Fibroblast of peridontal ligament (primary cell): ENCODE measurements around the gene SLF1.

ENCODE experiments used
- DNase-seq: peaks from one replicate; pipeline ENCODE4 v3.0.0-alpha.2; 2010; ENCODE audit errors: extremely low read depth

The SLF1 gene

DNA sequence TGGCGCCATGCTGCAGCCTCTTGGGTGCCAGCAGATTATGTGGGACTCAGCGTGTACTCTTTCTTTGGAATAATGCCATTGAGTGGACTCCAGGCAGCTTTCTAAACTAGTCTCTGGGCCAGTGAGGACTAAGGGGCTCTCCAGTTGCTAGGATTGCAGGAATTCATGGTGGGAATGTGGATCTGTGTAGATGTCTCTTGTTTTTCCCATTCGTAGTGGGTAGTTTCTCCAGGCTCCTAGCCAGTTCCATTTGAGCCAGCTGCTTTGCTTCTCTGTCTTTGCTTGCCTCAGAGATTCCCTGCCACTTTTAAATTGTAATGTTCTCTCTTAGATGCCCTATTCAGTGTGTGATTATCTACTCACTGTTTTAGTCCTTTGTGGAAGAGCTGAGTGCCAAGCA is 42.6 kb downstream of the SLF1 start:
- no peak for DNase-seq

DNA sequence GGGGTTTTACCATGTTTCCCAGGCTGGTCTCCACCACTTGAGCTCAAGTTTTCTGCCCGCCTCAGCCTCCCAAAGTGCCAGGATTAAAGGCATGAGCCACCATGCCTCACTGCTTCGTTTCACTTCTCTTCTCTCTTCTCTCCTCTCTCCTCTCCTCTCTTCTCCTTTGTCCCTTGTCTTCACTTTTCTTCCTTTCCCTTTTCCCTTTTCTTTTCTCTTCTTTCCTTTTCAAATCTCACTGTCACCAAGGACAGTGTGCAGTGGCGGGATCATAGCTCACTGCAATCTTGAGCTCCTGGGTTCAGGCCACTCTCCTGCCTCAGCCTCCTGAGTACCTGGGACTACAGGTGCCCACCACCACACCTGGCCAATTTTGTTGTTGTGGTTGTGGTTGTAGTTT is 49.5 kb downstream of the SLF1 start:
- DNase-seq: no peak

DNA sequence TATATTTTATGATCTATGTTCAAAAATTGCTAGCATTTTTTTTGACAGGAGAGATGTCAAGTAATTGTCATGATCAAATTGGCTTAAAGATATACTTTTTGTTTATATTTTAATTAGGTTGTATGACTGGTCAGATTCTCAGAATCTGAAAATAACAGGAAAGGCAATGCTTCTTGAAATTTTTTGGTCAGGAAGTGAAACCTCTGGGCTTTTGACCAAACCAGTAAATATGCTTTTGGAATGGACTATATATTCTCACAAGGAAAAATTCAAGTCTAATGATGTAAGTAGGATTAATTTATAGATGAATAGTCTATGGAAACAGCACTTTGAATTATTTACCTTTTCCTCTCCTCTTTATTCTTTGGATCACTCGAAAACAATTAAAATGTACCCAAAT is 52.3 kb downstream of the SLF1 start:
- peak; percentile 77 for DNase-seq

DNA sequence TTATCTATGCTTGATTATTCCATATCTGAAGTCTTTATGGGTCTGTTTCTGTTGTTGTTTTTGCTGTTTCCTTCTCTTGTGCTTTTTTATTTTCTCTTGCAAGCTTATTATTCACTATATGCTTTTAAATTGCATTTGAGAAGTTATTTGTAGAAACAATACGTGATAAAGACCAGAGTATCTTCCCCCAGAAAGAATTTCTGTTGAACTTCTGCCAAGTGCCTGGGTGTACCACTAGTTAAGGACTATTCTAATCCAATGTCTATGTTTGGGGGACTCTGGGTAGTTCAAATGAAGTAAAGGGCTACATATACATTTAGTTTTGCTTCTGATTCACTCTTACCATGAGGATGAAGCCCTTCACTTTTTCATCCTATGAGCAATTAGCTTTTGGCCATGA is 54.3 kb downstream of the SLF1 start:
- no peak for DNase-seq

DNA sequence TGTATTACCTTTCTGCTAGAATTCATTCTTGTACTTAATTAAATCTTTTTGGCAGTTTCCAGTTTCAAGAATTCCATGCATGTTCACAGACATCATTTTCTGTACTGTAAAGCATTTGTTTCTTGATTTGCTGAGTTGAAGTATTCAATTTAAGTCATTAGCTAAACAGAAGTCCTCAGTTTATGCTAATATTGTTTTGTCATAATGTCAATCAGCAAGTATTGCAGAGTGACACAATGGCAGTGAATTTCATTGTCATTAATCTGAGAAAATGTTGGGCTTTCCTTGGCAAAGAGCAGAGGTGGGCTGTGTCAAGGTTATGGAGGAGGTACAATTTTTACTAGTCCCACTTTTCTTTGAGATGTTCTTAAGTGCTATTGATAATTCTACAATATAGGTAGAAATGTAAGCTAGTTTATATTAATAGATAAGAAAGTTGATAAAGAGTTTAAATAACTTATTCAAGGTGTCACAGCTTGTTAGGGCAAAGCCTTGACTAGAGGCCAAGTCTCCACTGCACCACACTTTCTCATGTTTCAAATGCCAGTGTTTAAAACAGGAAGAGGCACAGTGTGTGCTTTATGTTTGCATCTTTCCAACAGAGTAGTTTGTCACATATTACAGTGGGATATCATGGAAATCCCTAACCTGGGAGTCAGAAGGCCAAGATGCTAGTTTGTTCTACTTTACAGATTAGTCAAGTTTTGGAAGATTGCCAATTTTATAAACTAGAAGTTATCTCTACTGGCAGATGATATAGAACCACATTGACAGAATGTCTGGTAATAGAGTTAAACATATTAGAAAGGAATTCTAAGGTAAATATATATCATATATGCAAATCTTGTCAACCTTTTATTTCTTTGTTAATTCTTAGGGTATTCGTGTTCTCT is 56.3 kb downstream of the SLF1 start:
- DNase-seq: peak; percentile 17

DNA sequence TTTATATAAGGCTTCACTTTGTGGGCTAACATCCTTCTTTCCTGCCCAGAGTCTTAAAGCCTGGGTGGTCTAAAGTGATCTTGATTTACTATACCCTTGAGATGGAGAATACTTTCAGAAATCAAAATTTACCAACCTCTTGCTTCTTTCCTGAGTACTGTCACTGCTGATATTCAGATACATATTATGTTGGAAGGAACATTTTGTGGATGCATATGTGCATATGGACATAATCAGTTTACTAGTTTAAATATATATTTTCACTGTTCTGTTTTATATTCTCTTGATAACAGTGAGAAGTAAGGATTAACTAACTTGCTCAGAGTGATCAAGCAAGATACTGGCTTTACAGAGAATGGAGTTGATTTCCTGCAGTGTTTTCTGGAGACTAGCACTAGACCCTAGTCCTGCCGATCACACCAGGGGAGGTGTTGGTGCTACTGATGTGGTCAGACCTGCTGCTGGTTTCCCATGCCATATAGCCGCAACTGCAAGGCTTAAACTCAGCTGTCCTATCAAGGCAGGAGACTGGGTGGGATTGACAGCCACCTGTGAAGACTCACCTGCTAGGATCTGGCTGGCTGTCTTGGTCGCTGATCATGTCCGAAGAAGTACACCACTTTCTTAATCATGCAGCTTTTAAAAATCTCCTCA is 57.6 kb downstream of the SLF1 start:
- DNase-seq: no peak

DNA sequence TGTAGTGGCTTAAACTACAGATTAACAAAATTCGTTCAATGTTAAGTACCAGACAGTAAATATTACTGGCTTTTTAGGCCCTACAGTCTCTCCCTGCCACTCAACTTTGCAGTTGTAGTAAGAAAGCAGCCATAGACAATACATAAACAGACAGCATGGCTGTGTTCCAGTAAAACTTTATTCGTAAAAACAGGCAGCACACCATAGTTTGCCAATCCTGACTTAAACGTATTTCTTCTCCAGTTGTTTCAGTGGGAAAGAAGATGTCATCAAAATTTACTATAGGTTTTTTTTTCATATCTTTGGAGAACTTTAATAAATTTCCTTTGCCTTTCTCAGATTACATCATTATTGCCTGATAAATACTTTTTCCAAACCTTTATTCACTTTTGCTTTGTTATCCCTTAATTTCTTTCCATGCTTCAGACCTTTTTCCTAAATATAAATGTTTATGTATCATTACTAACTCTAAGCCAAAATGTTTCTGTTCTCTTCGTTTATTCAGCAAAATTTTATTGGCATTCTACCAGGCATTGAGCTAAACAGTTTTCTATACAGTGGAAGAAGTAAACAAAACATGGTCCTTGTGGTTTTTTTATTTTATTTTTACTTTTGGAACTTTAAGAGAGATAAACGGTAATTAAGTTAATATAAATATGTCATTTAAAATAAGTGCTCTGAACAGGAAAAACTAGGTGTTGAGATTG is 64.5 kb downstream of the SLF1 start:
- DNase-seq: no peak

DNA sequence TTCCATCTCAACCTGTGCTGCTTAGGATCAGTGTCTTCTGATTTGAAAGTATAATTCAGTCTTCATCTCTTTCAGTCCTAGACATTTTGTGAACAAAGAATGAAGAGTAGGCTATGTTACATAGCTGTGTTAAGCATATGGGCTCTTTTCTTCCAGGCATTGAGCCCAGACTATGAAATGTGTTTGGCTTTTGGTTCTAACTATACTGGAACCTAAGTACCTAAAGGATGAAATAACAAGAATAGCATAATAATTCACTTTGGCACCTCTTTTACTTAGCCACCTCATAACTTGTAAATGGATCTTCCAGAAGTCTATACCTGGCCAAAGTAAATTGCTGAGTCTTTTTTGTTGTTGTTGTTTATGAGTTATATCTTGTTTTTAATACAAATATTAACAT is 71.4 kb downstream of the SLF1 start:
- peak; percentile 8 for DNase-seq

DNA sequence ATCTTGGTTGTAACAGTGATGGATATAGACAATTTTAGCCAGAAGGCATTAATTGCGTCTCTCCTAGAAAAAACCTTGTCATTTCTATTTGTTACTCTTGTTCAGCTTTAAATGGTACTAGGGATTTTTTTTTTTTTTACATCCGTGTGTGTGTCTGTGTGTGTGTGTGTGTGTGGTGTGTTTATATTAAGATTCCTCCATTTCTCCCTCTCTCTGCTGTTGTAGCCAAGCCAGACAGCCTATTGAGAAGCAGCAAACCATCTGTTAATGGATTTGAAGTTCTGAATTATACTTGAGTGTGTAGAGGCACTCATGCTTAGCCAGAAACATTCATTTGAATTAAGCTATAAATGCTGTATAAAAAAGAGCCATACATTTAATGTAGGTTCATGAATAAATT is 72.3 kb downstream of the SLF1 start:
- DNase-seq: peak; percentile 45

DNA sequence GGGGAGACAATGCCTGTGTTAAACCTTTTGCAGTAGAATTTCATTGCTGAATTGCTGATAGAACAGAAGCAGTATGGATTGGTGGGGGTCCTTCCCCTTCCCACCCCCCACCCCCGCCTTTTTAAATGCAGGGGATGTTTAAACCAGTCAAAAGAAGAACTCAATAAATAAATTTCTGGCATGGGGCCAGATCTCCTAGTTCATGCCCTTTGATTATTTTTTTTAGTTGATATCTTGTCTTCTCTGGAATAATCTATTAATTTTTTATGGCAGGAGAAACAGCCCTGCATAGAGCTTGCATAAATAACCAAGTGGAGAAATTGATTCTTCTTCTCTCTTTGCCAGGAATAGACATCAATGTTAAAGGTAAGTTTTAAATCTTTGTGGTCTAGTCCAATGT is 72.8 kb downstream of the SLF1 start:
- DNase-seq: no peak

DNA sequence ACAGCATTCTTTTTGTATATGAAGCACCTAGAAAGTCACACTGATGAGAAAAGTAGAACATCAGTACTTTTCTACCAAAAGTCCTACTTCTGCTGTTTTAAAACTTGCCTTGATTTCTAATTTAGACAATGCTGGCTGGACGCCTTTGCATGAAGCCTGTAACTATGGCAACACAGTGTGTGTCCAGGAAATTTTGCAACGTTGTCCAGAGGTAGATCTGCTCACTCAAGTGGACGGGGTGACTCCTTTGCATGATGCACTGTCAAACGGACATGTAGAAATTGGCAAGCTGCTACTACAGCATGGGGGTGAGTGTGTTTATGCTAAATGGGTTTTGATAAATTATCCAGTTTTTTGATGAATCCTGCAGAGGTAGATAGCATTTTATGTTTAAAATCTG is 73.5 kb downstream of the SLF1 start:
- DNase-seq: peak; percentile 40

DNA sequence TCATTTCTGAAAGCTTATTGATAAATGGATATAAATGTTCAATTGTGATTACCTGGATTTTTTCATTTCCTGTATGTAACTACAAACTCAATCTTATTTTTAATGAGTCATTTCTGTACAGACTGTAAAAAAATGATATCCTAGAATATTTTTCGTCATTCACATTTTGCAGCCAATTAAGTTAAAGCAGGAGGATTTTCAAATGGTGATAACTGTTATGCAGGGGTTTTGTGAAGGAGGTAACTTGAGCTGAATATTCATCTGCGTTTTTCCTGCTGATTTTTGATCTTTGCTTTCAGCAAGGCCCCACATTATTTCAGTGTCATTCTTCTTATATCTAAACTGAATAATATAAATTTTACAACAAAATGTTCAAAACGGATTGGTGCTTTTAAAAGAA is 74.1 kb downstream of the SLF1 start:
- no peak for DNase-seq

DNA sequence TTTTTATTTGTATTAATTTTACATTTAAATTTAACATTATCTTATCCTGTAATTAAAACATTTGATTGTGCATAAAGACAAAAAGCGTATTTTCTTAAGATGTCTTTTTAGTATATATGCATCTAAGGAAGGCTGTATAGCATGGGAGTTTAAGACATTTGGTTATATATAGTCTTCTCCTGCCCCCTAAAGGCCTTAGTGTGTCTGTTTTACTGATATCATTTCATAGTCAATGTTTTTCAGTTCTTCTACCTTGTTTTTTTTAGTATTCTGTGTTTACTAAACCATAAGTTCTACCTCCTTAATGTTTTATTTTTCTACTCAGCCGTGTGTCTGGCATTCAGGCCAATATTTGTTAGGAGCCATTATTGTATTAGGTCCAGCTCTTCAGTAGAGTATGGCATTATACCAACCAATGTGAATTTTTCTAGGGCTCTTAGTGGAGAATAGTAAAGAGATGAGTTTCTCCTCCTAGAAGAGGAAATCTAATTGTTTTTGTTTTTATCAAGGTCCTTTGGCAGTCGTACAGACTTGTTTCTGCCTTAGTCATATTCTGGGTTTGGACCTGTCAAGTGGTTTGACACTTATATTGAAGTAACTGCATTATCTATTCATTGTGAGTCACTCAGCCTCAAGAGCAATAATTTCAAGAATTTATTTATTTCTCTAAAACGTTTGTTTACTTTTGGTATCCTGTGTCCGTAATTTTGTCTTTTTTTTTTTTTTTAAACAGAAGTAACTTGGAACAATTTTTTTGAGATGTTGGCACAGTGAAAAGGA is 74.8 kb downstream of the SLF1 start:
- peak; percentile 78 for DNase-seq

DNA sequence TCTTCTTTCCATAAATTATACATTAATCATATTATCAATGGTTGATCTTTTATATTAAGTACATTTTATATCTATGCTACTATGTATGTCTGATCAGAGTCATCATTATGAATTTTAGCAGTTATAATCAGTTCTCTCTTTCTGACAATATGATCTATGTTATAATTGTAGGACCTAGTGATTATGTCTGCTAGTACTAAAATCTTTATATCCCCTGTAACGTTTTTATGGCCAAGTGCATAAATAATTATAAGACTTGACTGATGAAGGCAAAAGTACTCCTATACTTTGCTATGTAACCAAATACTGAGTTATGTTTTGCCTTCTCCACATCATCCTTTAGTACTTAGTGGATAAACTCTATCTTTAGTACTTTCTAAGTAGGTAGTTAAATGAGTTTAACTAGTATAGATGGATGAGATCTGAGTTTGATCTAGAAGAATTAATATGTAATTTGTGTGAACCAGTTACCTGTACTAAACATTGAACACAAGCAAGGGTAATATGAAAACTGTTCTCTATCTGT is 75.4 kb downstream of the SLF1 start:
- no peak for DNase-seq

DNA sequence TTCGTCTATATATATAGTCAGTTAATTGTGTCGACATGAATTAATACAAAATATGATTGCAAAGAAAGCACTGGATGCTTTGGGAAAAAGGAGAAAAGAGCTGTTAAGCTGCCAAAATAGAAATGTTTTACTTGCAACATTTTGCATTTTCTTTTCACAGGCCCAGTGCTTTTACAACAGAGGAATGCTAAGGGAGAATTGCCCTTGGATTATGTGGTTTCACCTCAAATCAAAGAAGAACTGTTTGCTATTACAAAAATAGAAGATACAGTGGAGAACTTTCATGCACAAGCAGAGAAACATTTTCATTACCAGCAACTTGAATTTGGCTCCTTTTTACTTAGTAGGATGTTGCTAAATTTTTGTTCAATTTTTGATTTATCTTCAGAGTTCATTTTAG is 76.2 kb downstream of the SLF1 start:
- DNase-seq: peak; percentile 53

DNA sequence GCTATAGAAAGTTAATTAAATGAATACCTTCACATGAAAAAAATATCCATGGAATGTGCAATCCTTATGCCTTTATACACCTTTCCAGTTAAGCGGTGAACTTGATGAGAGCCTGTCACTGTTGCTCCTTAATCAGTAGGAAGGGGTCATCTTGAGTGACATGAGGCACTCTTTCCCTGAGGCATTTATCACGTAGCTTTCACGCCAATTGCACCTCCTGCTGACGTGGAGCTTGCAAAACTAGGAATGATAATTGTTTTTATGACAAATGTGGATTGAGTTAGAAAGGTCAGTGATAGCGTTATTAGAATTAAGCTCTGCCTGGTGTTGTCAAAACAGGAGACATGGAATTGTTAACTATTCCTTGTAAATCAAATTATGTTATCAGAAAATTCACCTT is 79.7 kb downstream of the SLF1 start:
- DNase-seq: no peak

DNA sequence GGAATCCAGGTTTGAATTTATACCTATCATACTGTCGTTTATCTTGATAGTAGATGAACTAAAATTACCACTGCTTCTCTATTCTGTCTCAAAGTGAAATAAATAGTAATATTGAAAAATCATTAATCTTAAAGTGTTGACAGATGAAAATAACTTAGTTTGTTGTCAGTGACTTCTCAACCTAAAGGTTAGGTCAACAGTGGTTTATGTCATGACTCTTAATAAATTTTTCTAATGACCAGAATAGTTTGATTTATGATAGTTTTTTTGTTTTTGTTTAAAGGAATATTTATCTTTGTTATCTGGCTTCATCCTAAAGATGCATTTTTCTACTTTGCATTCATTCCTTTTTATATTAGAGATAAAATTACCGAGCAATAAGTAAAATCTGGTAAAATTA is 81.1 kb downstream of the SLF1 start:
- DNase-seq: no peak

DNA sequence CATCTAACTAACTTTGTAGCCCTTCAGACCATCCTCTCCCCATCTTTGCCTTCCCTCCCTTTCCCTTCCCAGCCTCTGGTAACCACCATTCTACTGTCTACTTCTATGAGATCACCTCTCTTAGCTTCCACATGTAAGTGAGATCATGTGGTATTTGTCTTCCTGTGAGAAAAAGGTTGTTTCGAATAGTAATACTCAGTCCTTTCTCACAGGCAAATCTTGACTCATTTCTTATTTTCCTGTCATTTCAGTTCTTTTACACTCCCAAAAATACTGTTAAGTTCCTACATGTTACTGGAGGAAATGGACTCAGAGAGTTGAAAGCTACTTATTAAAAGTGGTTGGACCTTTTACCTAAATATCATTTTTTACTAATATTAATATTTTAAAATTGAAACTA is 82.1 kb downstream of the SLF1 start:
- no peak for DNase-seq

DNA sequence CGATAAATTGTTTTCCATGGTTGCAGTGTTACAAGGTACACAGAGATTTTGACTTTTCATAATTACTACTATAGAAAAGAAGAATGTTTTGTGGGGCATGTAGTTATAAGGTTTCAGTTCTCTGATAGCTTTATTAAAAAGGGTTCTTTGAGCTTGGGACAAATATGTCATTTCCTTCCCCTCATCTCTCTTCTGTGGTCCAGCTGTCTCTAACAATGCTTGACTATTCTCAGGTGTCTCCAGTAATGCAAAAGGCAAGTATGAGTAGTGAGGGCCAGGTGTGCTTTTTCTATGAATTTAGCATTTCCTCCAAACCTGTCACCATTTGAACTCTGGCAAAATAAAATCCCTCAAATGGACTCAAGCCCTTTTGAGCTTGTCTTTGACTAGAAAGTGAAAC is 84.3 kb downstream of the SLF1 start:
- no peak for DNase-seq

DNA sequence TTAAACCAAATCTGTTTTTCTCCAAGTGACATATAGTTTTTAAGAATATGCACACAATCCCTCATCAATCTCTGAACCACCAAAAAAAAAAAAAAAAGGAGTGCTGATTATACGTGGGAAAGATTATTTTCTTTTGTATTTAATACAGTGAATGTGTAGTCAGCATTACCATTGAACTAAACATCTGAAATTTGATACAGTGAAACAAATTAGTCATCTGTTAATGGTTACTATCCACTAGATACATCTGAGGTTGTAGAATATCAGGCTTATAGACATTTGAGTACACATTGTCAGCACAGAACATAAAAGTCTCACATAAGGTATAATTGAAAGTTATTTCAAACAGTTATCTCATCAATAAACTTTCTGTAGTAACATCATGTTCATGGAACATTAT is 87.0 kb downstream of the SLF1 start:
- peak; percentile 53 for DNase-seq

DNA sequence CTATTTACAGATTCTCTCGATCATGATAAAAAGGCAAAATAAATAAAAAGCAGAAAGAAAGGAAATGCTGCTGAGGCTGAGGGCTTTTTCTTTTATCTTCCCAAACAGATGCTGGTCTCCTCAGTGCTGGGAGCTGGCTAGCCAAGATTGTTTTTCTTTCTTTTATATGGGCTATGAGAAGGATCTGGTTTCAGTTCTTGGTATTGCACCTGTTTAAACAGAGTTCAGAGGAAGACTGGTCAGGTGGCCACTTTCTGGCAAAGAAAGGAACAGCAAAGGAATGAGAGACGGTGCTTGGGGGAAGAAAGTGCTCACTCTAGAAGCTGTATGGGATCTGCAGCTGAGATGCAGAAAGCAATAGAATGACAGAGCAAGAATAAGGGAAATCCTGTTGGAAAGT is 88.9 kb downstream of the SLF1 start:
- no peak for DNase-seq

DNA sequence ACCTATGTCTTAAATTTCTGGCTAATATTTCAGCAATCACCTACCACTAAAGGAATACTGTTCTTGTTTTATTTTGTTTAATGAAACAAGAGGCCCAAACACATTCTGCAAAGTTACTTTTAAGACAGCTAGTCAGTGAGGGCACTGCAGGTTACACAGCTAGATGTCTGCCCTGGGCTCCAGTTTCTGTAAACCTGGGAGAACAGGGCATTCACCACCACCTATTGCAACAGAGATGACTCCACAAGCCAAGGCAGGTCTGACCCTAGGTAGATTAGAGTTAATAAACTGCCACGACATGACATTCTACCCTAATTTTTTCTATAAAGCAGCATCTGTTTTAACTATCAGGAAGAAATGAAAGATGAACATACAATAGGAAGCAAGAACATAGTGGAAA is 90.8 kb downstream of the SLF1 start:
- no peak for DNase-seq
